ENCODE results near the gene KRTCAP2.
"Not testable (repeated sequence)": the region's sequence is repeated elsewhere in the genome, so short reads cannot be mapped to it uniquely, and the experiment has no call there.

The KRTCAP2 gene

DNA sequence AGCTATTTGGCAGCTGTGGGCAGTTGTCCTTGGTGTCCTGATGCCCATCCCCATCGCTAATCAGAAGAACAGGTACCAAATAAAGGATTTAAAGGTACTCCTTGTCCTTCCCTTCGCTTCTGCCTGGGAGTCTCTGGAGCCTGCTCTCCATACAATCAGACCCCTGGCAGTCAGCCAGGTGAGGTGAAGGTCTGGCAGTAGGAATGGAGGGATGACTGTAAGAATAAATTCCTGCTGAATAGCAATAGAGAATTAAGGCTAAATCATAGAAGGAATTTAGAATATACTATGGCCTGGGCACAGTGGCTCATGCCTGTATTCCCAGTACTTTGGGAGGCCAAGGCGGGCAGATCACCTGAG, 25.4 kb upstream of the KRTCAP2 start:
- no peak for DNase-seq

DNA sequence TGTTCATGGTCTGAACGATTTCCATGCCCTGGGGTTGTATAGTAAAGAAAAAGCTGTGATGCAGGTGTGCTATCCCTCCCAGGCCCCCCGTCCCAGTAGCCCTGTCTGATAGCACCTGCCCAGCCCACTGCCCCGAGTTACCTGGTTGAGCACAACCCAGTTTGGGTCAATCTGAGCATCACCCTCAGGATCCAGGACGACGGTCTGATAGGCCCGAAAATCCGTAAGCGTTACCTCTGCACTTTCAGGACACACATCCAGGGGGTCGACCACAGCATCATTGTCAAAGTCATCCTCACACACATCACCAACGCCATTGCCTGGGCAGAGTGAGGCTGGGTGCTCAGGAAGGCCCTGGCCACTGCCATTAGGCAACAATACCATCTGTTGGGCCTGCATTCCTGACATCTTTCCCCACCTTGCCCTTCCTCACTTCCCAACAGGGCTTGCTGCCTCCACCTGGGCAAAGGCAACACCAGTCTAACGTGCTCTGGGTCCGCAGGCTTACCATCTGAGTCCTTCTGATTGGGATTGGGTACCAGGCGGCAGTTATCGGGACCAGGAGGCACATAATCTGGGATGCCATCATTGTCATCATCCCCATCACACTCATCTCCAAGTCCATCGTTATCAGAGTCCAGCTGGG, 24.9 kb upstream of the KRTCAP2 start:
- no peak for DNase-seq

DNA sequence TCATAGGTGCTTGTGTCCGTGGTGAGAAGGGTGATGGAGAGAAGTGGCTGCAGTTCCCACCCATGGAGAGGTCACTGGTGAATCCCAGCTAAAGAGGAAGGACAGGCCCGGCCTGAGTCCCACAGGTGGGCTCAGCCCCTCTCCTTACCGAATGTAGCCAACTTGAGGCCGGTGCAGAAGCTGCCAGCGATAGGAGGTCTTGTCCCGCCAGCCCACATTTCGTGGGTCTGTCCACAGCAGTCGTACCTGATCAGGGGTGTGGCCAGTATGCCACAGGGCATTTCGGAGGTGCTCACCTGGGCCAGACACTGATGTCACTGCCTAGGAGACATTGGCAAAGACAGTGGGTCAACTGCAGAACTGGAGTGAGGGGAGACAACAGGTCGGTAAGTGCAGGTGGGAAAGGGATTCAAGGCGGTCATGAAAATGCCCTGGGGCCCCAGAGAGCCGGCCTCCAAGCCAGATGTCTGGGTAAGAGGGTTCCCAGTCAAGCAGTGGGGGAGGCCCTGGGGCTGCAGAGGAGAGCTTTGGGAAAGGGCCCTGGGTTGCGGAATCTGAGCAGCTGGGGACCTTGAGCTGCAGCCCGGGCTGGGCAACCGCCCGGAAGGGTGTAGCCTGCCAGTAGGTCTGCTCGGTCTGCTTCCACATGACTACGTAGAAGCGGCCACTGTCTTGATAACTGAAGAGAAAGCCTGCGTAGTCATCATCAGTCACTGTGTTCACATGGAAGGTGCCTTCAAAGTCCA, 24.0 kb upstream of the KRTCAP2 start:
- no peak for DNase-seq

DNA sequence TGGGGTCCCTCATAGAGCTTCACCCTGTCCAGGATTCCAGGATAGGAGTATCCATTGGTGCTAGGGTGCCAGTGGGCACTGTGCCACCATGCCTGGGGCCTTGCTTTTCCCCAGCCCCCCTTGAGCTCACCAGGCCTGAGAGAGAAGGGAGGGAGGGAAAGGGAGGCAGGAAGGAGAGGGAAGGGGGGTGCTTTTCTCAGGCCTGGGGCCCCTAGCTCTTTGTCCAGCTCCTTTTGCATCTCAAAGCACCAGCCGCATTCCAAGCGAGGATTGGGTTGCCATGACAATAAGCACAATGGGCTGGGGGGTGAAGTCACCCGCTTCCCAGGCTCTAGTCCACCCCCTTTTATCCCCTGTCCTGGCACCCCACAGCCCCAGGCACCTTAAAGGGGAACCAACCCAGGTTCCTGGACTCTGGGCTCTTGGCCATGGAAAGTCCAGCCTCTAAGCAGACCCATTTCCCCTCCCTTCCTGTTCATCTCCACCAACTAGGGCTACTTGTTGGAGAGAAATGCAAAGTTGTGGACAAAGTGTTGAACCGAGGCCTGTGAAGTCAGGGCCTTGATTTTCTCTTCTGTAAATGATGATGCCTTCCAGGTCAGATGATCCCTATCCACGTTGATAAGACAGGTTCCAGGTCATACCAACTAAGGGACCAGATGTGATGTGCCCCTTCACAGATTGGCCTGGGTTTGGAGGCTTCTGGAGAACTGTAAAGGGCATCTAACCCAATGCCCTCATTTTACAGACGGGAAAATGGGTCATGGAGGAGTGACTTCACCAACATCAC, 23.2 kb upstream of the KRTCAP2 start:
- DNase-seq: no peak

DNA sequence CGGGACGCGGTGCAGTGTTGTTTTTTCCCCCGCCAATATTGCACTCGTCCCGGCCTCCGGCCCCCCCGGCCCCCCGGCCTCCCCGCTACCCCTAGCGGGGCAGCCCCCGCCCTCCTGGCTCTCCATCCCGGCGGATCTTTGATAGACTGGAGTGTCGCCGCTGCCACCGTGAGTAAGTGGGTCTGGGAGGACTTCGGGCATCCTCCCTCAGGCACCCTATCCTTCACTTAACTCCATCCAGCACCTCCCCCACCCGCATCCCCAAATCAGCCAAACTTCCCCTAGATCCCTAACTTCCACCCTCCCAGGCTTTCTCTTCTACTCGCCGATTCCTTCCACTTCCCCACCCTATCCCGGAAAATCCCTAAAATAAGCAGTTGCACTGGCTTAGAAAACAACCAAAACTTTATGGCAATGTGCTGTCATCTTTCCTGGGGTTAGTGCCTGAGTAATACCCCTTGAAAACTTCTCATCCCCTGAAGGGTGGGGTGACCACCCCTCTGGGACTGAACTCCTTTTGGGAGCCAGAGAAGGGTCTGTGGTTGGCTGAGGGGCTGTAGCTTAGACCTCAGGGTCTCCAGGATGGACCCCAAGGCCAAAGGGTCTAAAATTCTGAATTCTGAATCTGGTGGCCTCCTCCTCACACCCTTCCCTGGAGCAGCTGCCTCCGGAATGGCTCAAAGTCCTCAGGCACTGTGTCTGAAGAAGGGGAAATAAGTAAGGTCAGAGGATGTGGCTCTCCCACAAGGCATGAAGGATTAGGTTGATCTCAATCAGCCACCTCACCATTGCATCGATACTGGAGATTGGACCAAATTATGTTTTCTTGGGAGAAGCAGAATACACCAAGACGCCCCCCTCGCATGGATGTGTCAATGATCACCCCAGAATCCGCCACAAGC, 22.3 kb upstream of the KRTCAP2 start:
- DNase-seq: no peak

DNA sequence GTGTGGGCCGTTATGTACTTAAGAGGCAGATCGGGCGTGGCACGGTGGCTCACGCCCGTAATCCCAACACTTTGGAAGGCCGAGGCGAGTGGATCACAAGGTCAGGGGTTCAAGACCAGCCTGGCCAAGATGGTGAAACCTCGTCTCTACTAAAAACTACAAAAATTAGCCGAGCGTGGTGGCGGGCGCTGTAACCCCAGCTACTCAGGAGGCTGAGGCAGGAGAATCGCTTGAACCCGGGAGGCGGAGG, 20.8 kb upstream of the KRTCAP2 start:
- not testable (repeated sequence) for DNase-seq

DNA sequence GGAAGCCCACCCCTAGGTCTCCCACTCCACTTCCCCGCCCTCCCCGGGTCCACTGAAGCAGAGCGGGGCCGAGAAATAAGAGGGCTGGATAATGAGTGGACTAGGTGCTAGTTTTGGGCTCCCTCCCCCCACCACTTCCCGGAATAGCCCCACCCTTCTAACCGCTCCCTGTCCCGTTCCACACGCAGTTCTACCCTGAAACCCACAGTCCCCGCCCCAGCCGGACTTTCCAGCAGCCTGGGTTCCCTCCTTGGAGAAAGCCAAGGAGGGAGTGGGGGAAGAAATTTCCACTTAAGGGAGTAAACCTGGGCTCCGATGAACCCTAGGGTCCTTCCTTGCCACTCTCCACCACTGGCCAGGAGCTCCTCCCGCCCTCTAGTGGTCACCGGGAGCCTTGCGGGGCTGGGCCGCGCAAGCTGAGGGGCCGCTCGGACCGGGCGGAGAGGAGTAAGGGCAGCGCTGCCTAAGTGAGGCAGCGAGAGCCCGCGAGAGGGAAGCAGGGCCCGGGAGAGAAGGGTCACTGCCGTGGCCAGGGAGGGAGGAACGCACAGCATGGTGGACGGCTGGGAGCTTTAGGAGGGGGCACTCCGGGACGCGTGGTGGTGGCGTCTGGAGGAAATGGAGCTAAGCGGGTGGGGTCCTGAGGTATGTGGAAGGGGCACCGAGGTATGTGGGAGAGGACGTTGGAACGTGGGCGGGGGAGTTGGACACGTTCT, 20.3 kb upstream of the KRTCAP2 start:
- peak; percentile 86 for DNase-seq

DNA sequence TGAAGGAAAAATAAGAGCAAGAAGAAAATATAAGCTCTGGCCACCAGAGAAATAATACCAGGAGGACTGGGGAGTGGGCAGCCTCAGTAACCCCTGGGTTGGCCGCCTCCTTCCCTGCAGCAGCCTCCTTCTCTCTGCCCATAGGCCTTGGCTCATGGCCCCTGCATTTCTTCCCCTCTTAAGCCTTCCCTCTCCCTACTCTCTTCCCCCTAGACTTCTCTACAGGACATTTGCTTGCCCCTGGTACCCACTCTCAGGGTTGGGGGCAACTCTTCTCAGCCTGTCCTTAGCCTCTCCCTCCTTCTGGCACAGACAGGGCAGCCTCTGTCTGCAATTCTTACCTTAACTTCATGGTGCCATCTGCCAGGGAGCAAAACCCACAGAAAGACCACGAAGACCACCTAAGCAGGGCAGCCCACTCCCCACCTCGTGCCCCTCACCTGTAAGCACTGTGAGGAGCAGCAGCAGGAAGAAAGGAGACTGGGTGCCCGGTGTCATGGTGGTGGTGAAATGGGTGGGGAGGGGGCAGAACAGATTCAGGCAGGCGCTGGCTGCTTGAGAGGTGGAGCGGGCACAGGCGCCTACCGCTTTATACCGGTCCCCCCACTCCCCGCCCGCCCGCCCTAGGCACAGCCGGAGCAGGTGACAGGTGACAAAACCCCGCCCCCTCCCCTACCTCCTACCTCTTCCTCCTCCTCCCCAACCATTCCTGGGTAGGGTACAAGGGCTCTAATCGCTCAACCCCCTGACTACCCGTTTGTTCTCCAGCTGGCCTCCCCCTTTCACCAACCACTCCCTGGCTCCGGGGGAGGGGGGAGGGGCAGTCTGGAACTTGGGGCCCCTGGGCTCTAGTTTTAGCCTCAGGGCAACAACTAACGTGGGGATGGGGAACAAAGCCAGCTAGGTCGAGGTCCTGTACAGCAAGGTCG, 19.5 kb upstream of the KRTCAP2 start:
- DNase-seq: peak; percentile 60

DNA sequence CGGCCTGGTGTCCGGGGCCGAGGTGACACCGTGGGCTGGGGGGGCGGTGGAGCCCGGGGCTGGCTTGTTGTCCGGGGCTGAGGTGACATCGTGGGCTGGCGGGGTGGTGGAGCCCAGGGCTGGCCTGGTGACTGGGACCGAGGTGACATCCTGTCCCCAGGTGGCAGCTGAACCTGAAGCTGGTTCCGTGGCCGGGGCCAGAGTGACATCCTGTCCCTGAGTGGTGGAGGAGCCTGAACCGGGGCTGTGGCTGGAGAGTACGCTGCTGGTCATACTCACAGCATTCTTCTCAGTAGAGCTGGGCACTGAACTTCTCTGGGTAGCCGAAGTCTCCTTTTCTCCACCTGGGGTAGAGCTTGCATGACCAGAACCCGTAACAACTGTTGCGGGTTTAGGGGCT, 18.8 kb upstream of the KRTCAP2 start:
- no peak for DNase-seq

DNA sequence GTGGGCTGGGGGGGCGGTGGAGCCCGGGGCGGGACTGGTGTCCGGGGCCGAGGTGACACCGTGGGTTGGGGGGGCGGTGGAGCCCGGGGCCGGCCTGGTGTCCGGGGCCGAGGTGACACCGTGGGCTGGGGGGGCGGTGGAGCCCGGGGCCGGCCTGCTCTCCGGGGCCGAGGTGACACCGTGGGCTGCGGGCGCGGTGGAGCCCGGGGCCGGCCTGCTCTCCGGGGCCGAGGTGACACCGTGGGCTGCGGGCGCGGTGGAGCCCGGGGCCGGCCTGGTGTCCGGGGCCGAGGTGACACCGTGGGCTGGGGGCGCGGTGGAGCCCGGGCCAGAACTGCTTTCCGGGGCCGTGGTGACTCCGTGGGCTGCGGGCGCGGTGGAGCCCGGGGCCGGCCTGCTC, 16.8 kb upstream of the KRTCAP2 start:
- not testable (repeated sequence) for DNase-seq

DNA sequence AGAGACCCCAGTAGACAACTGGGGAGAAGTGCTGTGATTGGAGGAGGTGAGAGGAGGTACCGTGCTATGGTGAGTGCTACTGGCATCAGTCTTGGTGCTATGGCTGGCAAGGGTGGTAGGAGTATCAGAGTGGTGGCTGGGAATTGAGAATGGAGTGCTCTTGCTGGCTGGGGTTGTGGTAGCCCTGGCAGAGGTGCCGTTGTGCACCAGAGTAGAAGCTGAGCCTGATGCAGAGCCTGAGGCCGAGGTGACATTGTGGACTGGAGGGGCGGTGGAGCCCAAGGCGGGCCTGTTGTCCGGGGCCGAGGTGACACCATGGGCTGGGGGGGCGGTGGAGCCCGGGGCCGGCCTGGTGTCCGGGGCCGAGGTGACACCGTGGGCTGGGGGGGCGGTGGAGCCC, 15.2 kb upstream of the KRTCAP2 start:
- DNase-seq: no peak

DNA sequence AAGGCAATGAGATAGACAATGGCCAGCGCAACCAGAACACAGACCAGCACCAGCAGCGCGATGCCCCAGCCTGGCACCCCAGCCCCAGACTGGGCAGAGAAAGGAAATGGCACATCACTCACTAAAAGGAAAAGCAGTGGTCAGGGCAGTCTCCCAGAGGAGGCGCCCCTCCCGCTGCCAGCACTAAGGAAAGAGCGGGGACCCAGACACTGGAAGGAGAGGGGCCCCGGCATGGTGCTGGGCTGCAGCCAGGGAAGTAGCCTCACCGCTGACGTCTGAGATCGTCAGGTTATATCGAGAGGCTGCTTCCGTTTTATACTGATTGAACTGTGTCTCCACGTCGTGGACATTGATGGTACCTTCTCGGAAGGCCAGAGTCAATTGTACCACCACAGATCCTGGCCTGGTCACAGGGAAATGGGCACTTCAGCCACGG, 14.4 kb upstream of the KRTCAP2 start:
- no peak for DNase-seq

DNA sequence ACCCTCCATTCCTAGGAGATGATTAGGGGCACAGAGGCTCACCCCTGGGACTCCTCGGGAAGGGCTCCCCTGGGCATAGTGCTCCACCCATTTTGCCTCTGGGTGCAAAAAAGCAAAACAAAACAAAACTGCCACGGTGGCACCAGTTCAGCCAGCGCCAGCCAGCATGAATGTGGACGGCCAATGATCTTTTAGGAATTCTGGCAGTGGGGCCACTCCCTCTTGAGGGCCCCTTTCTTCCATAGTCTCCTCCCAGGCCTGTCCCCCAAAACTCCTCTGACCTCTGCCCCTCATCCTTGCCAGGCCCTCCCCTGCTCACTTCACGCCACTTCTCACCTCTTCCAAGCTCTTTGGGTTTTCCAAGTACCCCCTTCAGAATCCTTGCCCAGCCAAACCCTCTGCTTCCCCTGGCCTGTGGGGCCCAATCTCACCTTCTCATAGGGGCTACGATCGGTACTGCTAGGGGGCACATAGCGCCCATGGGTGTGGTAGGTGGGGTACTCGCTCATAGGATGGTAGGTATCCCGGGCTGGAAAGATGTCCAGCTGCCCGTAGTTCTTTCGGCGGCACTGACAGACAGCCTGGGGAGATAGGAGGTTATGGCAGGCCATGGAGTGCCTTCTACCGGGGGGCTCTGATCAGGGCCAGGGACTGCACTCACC, 13.8 kb upstream of the KRTCAP2 start:
- DNase-seq: no peak

DNA sequence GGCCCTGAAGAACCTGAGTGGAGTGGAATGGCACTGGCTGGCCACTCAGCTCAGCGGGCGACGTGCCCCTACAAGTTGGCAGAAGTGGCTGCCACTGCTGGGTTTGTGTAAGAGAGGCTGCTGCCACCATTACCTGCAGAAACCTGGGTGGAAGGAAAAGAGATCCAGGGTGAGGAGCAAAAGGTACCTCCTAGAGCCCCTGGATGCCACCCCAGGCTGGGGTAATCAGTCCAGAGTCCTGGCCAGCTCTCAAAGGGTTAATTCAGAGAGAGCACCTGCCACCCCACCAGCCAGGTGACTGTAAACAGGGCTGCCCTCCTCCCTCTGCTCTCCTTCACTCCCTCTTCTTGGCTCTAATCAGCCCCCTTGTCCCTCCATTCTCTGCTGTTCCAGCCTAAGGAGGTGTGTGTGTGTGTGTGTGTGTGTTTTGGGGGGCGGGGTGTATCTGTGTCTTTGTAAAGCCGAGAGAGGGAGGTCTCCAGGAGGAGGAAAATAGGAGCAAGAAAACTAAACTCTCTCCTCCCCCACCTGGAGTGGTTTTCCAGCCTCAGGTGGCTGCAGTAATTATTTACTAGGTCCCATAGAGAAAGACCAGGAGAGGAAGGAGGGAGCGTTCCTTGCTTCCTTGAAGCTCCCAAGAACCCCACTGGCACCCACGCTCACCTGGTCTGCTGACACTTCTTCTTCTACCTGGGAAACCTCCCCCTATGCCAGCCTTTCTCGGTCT, 13.1 kb upstream of the KRTCAP2 start:
- no peak for DNase-seq

DNA sequence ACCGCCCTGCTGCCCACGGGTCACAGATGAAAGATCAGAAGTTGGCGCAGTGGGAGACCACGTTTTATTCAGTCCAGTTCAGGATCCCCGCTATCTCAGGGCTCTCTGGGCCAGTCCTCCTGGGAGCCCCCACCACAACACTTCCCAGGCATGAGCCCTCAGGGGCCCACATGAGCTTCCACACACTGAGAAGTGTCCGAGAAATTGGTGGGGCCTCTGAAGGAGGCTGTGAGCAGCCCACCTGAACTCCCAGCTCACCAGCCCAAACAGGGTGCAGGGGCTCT, 12.6 kb upstream of the KRTCAP2 start:
- DNase-seq: no peak

DNA sequence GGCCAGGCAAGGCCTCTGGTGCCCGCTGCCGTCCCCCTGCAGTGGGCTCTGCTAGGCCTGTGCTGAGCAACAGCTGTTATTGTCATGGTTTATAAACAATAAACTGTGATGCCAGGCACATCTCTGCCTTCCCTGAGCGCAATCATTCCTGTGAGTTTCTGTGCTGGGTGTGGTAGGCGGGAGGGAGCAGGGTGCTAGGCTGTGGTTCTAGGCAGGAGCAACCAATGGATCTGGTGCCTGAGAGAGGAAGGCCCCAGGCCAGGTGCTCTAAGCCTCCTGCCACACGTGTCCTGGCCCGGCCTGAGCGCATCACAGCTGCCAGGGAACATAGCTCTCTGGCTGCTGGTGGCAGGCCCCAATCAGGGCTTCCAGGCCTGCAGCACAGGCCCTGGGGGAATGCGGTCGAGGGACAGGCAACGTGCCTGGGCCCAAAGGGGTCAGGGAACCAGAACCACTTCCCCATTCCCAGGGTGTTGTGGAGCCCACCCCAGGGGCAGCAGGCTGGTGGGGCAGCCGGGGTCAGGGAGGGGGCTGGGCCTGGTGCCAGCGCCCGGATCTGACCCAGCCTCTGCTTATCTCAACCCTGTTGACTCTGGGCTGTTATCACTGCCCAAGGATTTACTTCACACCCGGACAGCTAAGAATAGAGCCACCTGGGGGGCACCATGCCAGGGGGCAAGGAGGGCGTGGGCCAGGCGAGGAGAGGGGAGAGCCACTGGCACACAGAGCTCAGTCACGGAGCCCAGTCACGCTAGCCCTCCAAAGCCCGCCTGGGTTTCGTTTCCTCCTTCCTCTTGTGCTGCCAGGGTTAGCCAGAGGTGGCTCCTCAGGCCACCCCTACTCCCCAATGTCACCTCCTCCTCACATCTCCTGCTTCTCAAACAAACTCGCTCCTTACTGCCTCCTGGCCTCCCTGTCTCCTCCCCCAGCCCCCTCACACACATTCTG, 12.0 kb upstream of the KRTCAP2 start:
- no peak for DNase-seq

DNA sequence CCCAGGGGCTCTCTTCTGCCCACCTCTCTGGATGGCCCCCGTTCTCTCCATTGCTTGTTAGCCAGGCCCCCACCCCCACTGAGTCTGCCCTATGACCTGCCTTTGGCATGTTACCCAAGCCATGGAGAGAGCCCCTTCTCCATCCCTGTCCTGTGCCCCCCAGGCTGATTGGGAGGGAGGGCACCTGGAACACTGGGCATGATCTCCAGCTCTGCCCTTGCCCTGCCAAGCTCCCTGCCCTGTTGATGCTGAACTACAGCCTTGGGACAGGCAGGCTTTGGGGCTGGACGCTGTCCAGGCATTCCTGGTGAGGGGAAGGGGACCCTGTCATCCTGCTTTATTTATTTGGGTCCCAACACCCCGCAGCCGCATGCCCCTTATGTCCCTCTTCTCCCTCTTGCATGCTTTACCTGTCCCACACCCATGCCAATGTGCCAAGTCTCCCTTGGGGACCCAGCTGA, 11.3 kb upstream of the KRTCAP2 start:
- DNase-seq: no peak

DNA sequence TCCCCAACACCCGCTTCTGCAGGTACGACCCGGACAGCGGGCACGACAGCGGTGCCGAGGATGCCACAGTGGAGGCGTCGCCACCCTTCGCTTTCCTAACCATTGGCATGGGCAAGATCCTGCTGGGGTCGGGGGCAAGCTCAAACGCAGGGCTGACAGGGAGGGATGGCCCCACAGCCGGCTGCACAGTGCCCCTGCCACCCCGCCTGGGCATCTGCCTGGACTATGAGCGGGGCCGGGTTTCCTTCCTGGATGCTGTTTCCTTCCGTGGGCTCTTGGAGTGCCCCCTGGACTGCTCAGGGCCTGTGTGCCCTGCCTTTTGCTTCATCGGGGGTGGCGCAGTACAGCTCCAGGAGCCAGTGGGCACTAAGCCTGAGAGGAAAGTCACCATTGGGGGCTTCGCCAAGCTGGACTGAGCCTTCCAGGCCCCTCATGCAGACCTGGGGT, 10.7 kb upstream of the KRTCAP2 start:
- no peak for DNase-seq

DNA sequence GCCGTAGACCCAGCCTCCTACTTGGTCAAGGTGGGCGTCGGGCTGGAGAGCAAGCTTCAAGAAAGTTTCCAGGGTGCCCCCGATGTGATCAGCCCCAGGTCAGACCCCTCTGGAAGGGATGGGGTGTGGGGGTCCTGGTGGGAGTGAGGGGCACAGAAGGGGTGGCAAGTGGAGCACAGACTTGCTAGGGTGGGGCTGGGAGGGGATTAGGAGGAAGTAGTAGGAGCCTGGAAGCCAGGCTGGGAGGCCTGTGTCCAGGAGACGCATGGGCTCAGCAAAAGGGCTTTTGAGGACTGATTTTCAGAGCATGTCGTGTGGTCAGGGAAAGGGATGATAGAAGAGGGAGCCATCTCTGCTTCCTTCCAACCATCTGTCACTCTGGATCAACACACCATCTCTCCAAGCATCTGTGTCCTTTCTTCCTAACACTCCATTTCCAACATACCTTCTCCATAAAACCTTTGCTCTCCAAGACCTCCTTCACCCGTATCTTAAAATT, 9.0 kb upstream of the KRTCAP2 start:
- no peak for DNase-seq
